Kidney (tissue), 14 donors: ENCODE measurements around the gene FAT1. TPM values are rescaled to one million over a fixed set of nuclear protein-coding genes. Genes with fewer than 3 reads are reported as not detected.

Experiments
- DNase-seq, 5 donors: peaks; one replicate each; pipeline ENCODE4 v3.0.0-alpha.2; 2013 to 2020
- FAIRE-seq: peaks from 2 replicates; lab custom pipeline; 2012; peaks lifted over from hg19 to GRCh38; lab: Jason Lieb, UNC
- H3K27ac ChIP-seq, 2 donors: one replicate each; pipeline ENCODE4 v1.7.0; 2013; ENCODE audit warnings: low read depth in 2 of 2, low read length in 2 of 2, inconsistent platforms in 1 of 2
- H3K27me3 ChIP-seq: one replicate; pipeline ENCODE4 v1.7.1; 2013; ENCODE audit warnings: low read length, inconsistent platforms; ENCODE audit not compliant: control insufficient read depth, insufficient read depth
- H3K36me3 ChIP-seq, 3 donors: one replicate each; pipeline versions ENCODE4 v1.7.0 to v1.7.1; 2013; ENCODE audit warnings: low read length in 3 of 3, control low read depth in 1 of 3, inconsistent platforms in 1 of 3; ENCODE audit not compliant: insufficient read depth in 3 of 3, control insufficient read depth in 2 of 3
- H3K4me1 ChIP-seq, 3 donors: one replicate each; pipeline versions ENCODE4 v1.7.0 to v1.7.1; 2013; ENCODE audit warnings: low read length in 3 of 3, inconsistent platforms in 1 of 3, low read depth in 1 of 3; ENCODE audit not compliant: control insufficient read depth in 2 of 3, insufficient read depth in 2 of 3
- H3K4me3 ChIP-seq, 3 donors: one replicate each; pipeline versions ENCODE4 v1.7.0 to v1.8.1; 2013; ENCODE audit warnings: low read length in 3 of 3, control low read depth in 1 of 3, inconsistent platforms in 1 of 3
- H3K9ac ChIP-seq, 3 donors: one replicate each; pipeline versions ENCODE4 v1.7.0 to v1.7.1; 2013; ENCODE audit warnings: low read length in 3 of 3, control low read depth in 1 of 3, inconsistent platforms in 1 of 3
- H3K9me3 ChIP-seq, 3 donors: one replicate each; pipeline versions ENCODE4 v1.7.0 to v1.7.1; 2013; ENCODE audit warnings: low read length in 3 of 3, control low read depth in 1 of 3, inconsistent platforms in 1 of 3; ENCODE audit not compliant: control insufficient read depth in 2 of 3, insufficient read depth in 1 of 3
- intact Hi-C: fragments of 100-400 bp; cut with DNase I; formaldehyde crosslinking; loops from one replicate; pipeline ENCODE4 v1.11.1; 2022
- polyA plus RNA-seq: library from polyadenylated mRNA; stranded (reverse); fragments of 350-450 nt; fragmentation: Illumina TruSeq; extraction: RNeasy Lipid Tissue Mini Kit (QIAGEN cat#74804); gene quantifications from one replicate; pipeline ENCODE4 v1.2.3, GENCODE V29; 2014; ENCODE audit warnings: low read depth, low replicate concordance; ENCODE audit not compliant: insufficient read depth
- total RNA-seq: library from RNA; stranded (reverse); fragmentation: NEBNext Ultra II Directional; extraction: Animal tissue kit (Norgen Biotek cat#: 25700); gene quantifications from one replicate; pipeline ENCODE4 v1.2.1, GENCODE V29; 2021
- TF ChIP-seq, protein P1 (sequence below): IDR thresholded peaks from 3 replicates; pipeline ENCODE4 v1.5.1; 2012; ENCODE audit warnings: mild to moderate bottlenecking, moderate library complexity, borderline replicate concordance; ENCODE audit not compliant: insufficient read depth; ENCODE audit errors: extremely low read depth
- donor health status: control.
- donor health status: control.
- donor health status: control.
- donor health status: control.
- donor health status: control.
- donor health status: DM: yes; HTN: yes; CAD: no.
- donor health status: Normal renal cell carcinoma (clear cell type).

The FAT1 gene
- total and polyA plus RNA-seq, 2 donors from 2014 or later, result 62.2 to 254 TPM

DNA sequence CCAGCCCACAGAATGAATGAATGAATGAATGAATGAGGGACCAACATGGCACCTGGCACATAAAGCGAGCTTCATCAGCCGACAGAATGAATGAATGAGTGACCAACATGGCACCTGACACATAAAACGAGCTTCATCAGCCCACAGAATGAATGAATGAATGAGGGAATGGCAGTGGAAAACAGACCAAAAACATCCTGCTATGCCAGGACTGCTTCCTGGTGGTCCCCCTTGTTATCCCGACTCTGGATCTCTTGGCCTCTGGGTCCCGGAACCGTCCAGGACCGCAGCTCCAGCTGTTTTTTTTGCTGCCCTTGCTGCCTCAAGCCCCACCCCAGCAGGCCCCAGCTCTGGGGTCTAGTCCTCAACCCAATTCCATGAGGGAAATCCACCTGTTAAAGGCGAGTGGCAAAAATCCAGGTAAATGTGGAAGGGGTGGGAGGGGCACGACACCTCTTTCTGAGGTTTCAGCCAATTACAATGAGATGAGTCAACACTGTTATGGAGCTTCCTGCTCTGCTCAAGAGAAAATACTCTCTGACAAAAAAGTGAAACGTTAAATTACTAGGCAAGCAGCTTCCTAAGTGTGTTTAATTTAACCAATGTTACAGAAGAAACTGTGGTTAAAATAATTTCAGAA lies 96.3 kb downstream of the FAT1 start:
- no peak overlapping the region for H3K4me3 ChIP-seq
- H3K27me3 ChIP-seq, result no peaks in the 10 kb centered on the region
- no peaks in the 10 kb centered on the region for H3K4me1 ChIP-seq
- H3K36me3 ChIP-seq, result peaks cover 4 to 34% (median 30%) of the 10 kb centered on the region in 3 donors
- DNase-seq (no peak), FAIRE-seq (no peak)
- H3K9me3 ChIP-seq, result no peaks in the 10 kb centered on the region
- intact Hi-C loops, result no loop called here
- no peak overlapping the region for H3K9ac ChIP-seq
- TF ChIP-seq, protein P1, sequence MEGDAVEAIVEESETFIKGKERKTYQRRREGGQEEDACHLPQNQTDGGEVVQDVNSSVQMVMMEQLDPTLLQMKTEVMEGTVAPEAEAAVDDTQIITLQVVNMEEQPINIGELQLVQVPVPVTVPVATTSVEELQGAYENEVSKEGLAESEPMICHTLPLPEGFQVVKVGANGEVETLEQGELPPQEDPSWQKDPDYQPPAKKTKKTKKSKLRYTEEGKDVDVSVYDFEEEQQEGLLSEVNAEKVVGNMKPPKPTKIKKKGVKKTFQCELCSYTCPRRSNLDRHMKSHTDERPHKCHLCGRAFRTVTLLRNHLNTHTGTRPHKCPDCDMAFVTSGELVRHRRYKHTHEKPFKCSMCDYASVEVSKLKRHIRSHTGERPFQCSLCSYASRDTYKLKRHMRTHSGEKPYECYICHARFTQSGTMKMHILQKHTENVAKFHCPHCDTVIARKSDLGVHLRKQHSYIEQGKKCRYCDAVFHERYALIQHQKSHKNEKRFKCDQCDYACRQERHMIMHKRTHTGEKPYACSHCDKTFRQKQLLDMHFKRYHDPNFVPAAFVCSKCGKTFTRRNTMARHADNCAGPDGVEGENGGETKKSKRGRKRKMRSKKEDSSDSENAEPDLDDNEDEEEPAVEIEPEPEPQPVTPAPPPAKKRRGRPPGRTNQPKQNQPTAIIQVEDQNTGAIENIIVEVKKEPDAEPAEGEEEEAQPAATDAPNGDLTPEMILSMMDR, result no peak
- H3K27ac ChIP-seq, result no peak overlapping the region

DNA sequence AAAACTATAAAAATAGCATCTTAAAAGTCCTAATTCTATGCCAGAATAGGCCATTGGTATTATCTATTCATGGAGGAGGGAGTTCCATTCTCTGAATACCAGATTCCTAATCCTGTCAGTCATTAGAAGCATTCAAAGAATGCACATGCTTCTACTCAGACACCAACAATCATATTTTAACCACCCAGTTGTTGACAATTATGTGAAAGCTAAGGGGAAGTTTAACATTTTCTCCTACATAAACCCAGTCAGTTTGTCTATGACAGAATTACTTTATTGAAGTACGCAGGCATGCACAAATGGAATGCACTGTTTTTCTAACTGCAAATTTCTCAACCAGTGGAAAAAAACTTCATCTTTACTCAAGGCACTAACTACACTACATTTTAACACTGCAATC lies 98.7 kb downstream of the FAT1 start:
- H3K36me3 ChIP-seq, result peaks cover 5 to 43% (median 27%) of the 10 kb centered on the region in 3 donors
- no peaks in the 10 kb centered on the region for H3K9me3 ChIP-seq
- DNase-seq, result no peak
- H3K27ac ChIP-seq, result no peak overlapping the region
- no peaks in the 10 kb centered on the region for H3K27me3 ChIP-seq
- no peak for FAIRE-seq
- H3K4me1 ChIP-seq, result no peaks in the 10 kb centered on the region
- intact Hi-C loops, result no loop called here
- H3K4me3 ChIP-seq, result no peak overlapping the region
- no peak overlapping the region for H3K9ac ChIP-seq
- TF ChIP-seq, protein P1, result no peak

DNA sequence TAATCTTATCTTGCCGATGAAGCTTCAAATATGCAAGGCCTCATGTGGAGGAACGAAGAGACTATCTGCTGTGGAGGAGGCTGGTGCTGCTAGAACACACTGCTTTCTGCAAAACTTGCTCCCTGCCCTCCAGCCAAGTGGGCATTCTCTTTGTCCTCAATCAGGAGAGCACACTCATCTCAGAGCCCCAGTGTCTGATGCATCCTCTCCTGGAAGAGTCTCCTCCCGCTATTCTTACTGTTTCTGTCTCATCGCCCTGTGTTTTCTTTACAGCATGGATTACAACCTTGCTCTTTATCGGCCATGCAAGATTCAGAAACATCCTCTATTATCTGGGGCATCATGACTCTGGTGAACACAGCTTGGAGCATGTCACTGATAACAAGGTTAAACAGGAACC lies 100.1 kb downstream of the FAT1 start:
- TF ChIP-seq, protein P1, result no peak
- Histone ChIP-seq H3K9me3 (no peaks in the 10 kb centered on the region), H3K4me3 (no peak overlapping the region), H3K9ac (no peak overlapping the region), H3K4me1 (no peaks in the 10 kb centered on the region), H3K36me3 (peaks cover 14 to 52% (median 34%) of the 10 kb centered on the region in 3 donors), H3K27me3 (no peaks in the 10 kb centered on the region), H3K27ac (no peak overlapping the region)
- no peak for FAIRE-seq
- intact Hi-C loops, result no loop called here
- no peak for DNase-seq
